ENCODE measurements around the gene HIP1. TPM values are rescaled to one million over a fixed set of nuclear protein-coding genes. Genes with fewer than 3 reads are reported as not detected.
"Not testable (repeated sequence)": the region's sequence is repeated elsewhere in the genome, so short reads cannot be mapped to it uniquely, and the experiment has no call there.

The HIP1 gene
- total RNA-seq, 4 donors from 2014 or later = 15.8 to 33.2 (median 22.8) TPM

DNA sequence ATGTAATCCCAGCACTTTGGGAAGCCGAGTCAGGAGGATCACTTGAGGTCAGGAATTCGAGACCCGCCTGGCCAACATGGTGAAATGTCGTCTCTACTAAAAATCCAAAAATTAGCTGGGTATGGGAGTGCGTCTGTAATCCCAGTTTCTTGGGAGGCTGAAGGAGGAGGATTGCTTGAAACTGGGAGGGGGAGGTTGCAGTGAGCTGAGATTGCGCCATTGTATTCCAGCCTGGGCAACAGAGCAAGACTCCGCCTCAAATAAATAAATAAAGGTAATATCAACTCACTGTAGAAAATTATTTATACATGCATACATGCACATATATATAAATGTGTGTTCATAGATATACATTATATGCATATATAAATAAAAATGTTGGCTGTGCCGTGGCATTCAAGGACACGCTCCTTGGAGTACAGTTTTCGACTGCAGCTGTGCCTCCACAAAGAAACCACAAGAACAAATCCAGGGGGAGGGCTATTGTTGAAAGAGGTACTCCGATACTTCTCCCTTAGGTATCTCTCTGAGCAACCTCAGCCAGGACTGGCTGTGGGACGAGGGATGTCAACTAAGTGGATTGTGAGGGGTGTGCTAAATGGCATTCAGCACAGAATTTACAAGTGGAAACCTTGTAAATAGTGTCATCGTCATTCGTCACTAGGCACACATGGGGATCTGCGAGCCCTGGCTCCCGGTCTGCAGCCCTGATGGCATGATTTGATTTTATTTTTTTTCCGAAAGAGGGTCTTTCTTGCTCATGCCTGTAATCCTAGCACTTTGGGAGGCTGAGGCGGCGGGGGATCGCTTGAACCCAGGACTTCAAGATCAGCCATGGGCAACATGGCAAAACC, 49.3 kb downstream of the HIP1 start:
- intact Hi-C loops (cut with DNase I) = no loop called here
- no peak overlapping the region for H3K4me3 ChIP-seq
- no peak for DNase-seq (ENCODE audit: extremely low spot score)
- TF ChIP-seq POLR2A (IDR thresholded peaks at IDR 0.05; ENCODE audit: low read depth) = no peak
- peaks cover 0 to 12% (median 7%) of the 10 kb centered on the region in 4 donors for H3K4me1 ChIP-seq
- no peaks in the 10 kb centered on the region for H3K9me3 ChIP-seq
- WGBS = 93% methylated on average over 20 of the region's 20 CpGs
- no peaks in the 10 kb centered on the region for H3K27me3 ChIP-seq
- H3K36me3 ChIP-seq = no peaks in the 10 kb centered on the region
- no peak overlapping the region for H3K27ac ChIP-seq (replicated peaks in 1 of 4)

DNA sequence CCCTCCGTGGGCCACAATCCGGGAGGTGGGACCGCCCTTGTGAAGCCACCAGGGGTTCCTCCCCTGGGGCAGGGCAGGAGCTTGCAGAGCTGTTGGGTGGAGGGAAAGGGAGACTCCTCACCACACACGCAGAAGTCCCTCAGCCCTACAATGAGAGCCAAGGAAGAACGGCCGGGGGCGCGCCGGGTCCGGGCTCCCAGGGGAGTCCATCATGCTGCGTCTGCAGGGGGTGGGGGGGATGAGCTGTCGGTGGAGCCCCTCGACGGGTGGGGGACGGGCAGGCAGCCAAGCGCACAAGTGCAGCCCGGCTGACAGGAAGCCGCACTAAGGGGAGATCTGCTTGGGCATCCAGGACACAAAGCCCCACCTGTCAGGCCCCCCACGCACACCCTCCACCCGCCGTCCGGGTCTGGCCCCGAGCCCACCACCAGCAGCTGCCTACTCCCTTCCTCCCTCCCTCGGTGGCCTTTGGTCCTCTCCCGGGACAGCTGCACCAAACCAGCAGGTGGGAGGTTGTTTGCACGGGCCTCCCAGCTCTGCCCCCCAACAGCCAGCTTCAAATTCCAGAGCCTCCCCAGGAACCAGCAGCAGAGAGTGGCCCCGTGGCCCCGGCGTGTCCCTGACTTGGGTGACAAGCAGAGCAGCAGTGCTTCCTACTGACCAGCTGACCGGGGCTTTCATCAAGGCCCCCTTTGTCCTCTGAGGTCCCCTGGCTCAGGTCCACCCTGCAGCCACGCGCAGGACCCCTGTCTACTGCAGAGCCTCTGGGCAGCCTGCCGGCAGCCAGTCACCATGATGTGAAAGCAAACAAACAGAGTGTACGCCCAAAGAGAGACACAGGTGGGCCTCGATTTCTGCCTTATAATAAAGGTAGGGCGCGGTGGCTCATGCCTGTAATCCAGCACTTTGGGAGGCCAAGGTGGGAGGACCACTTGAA, 50.3 kb downstream of the HIP1 start:
- no peak for DNase-seq (ENCODE audit: extremely low spot score)
- peaks cover 0 to 12% (median 7%) of the 10 kb centered on the region in 4 donors for H3K4me1 ChIP-seq
- 50% methylated on average over 16 of the region's 37 CpGs for WGBS
- H3K27me3 ChIP-seq = no peaks in the 10 kb centered on the region
- no peaks in the 10 kb centered on the region for H3K36me3 ChIP-seq
- H3K27ac ChIP-seq (replicated peaks in 1 of 4) = no peak overlapping the region
- no peak for TF ChIP-seq EP300 (IDR thresholded peaks at IDR 0.05)
- no peak for TF ChIP-seq POLR2AphosphoS5 (IDR thresholded peaks at IDR 0.05)
- TF ChIP-seq POLR2A (IDR thresholded peaks at IDR 0.05; ENCODE audit: low read depth) = no peak
- no peak for TF ChIP-seq CTCF (IDR thresholded peaks at IDR 0.05)
- intact Hi-C loops (cut with DNase I) = no loop called here
- no peak overlapping the region for H3K4me3 ChIP-seq
- no peaks in the 10 kb centered on the region for H3K9me3 ChIP-seq

GRCh38 chr7:75687246-75688088, 51.3 kb downstream of the HIP1 start:
- H3K4me3 ChIP-seq = no peak overlapping the region
- intact Hi-C loops (cut with DNase I) = no loop called here
- no peaks in the 10 kb centered on the region for H3K9me3 ChIP-seq
- H3K27me3 ChIP-seq = no peaks in the 10 kb centered on the region
- TF ChIP-seq CTCF (IDR thresholded peaks at IDR 0.05) (no peak), POLR2A (IDR thresholded peaks at IDR 0.05; ENCODE audit: low read depth) (no peak), POLR2AphosphoS5 (IDR thresholded peaks at IDR 0.05) (no peak), EP300 (IDR thresholded peaks at IDR 0.05) (no peak)
- peaks cover 0 to 12% (median 7%) of the 10 kb centered on the region in 4 donors for H3K4me1 ChIP-seq
- no peak for DNase-seq (ENCODE audit: extremely low spot score)
- H3K27ac ChIP-seq (replicated peaks in 1 of 4) = no peak overlapping the region
- H3K36me3 ChIP-seq = no peaks in the 10 kb centered on the region
- WGBS = 90% methylated on average over 12 of the region's 12 CpGs

DNA sequence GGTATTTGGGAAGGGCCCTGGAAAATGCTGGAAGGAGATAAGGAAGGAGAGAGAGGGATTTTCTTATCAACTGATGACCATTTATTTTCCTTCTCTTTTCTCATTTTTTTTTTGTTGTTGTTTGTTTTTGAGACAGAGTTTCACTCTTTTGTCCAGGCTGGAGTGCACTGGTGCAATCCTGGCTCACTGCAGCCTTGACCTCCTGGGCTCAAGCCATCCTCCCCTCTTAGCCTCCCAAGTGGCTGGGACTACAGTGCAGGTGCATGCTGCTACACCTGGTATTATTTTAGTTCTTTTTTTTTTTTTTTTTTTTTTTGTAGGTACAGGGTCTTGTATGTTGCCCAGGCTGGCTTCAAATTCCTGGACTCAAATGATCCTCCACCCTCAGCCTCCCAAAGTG, 52.2 kb downstream of the HIP1 start:
- TF ChIP-seq EP300 (IDR thresholded peaks at IDR 0.05) (no peak), CTCF (IDR thresholded peaks at IDR 0.05) (no peak), POLR2AphosphoS5 (IDR thresholded peaks at IDR 0.05) (no peak), POLR2A (IDR thresholded peaks at IDR 0.05; ENCODE audit: low read depth) (no peak)
- no peaks in the 10 kb centered on the region for H3K9me3 ChIP-seq
- no peaks in the 10 kb centered on the region for H3K27me3 ChIP-seq
- intact Hi-C loops (cut with DNase I) = no loop called here
- H3K27ac ChIP-seq (replicated peaks in 1 of 4) = no peak overlapping the region
- DNase-seq (ENCODE audit: extremely low spot score) = no peak
- peaks cover 0 to 12% (median 7%) of the 10 kb centered on the region in 4 donors for H3K4me1 ChIP-seq
- H3K4me3 ChIP-seq = no peak overlapping the region
- no peaks in the 10 kb centered on the region for H3K36me3 ChIP-seq

- intact Hi-C loops (cut with DNase I); DNase-seq (ENCODE audit: extremely low spot score); H3K36me3 ChIP-seq: not testable (repeated sequence)
These were observed 56.7 kb downstream of the HIP1 start for GRCh38 chr7:75682052-75682451.

More at GRCh38 chr7:75682052-75682451, 56.7 kb downstream of the HIP1 start:
- 92% methylated on average over 6 of the region's 6 CpGs for WGBS
- H3K4me3 ChIP-seq; H3K4me1 ChIP-seq; H3K27ac ChIP-seq (replicated peaks in 1 of 4); H3K27me3 ChIP-seq; H3K9me3 ChIP-seq: not testable (repeated sequence)

Measured in esophagus muscularis mucosa (tissue), 4 donors.